CD14-positive monocyte (primary cell): Measurements from ENCODE around the gene SHROOM3. TPM values are rescaled to one million over a fixed set of nuclear protein-coding genes. Genes with fewer than 3 reads are reported as not detected.

Source experiments
- DNase-seq, 3 donors: peaks; one replicate each; pipeline ENCODE4 v3.0.0-alpha.2; 2011 to 2022
- H2AFZ ChIP-seq: 2 replicates; pipeline ENCODE4 v1.6.0; 2012; ENCODE audit warnings: mild to moderate bottlenecking, low read depth, low read length, inconsistent platforms; ENCODE audit not compliant: insufficient read depth, poor library complexity, severe bottlenecking
- H3K27ac ChIP-seq, 2 donors: 1 replicate in 1 of 2; 2 replicates in 1 of 2; pipeline ENCODE4 v1.5.1; 2012 to 2013; ENCODE audit warnings: low read length in 2 of 2, control low read depth in 1 of 2, inconsistent platforms in 1 of 2, low read depth in 1 of 2, mild to moderate bottlenecking in 1 of 2
- H3K27me3 ChIP-seq, 2 donors: one replicate each; pipeline versions ENCODE4 v1.6.0 to v1.6.1; 2011 to 2013; ENCODE audit warnings: low read length in 2 of 2; ENCODE audit not compliant: control insufficient read depth in 2 of 2, insufficient read depth in 2 of 2
- H3K36me3 ChIP-seq, 2 donors: replicated peaks in 1 of 2; 1 replicate in 1 of 2; 2 replicates in 1 of 2; pipeline versions ENCODE4 v1.5.1 to v1.6.1; 2012 to 2013; ENCODE audit warnings: low read length in 2 of 2, control low read depth in 1 of 2, inconsistent platforms in 1 of 2, mild to moderate bottlenecking in 1 of 2; ENCODE audit not compliant: insufficient read depth in 2 of 2, control insufficient read depth in 1 of 2
- H3K4me1 ChIP-seq, 2 donors: 1 replicate in 1 of 2; 2 replicates in 1 of 2; pipeline versions ENCODE4 v1.5.1 to v1.6.1; 2012 to 2013; ENCODE audit warnings: low read length in 2 of 2, control low read depth in 1 of 2, inconsistent platforms in 1 of 2, mild to moderate bottlenecking in 1 of 2, moderate library complexity in 1 of 2; ENCODE audit not compliant: insufficient read depth in 2 of 2, control insufficient read depth in 1 of 2
- H3K4me2 ChIP-seq: replicated peaks from 2 replicates; pipeline ENCODE3; 2012; ENCODE audit warnings: low read length, moderate library complexity, mild to moderate bottlenecking; ENCODE audit not compliant: poor library complexity, severe bottlenecking; ENCODE audit errors: extremely low read depth
- H3K4me3 ChIP-seq, 3 experiments: fragments of 200-600 bp in 1 of 3; sonication (generic) in 1 of 3; replicated peaks in 1 of 3; 1 replicate in 2 of 3; 2 replicates in 1 of 3; pipeline ENCODE4 v1.5.1; 2011 to 2013; ENCODE audit warnings: low read length in 3 of 3, mild to moderate bottlenecking in 3 of 3, control low read depth in 2 of 3, low read depth in 2 of 3, inconsistent platforms in 1 of 3, moderate library complexity in 1 of 3
- H3K79me2 ChIP-seq: 2 replicates; pipeline ENCODE4 v1.6.0; 2012; ENCODE audit warnings: mild to moderate bottlenecking, control low read depth, inconsistent platforms, low read length, moderate library complexity; ENCODE audit not compliant: insufficient read depth
- H3K9ac ChIP-seq: 2 replicates; pipeline ENCODE4 v1.6.0; 2017; ENCODE audit warnings: low read length, mild to moderate bottlenecking; ENCODE audit not compliant: insufficient read depth, poor library complexity, severe bottlenecking
- H3K9me3 ChIP-seq, 2 donors: replicated peaks in 1 of 2; 1 replicate in 1 of 2; 2 replicates in 1 of 2; pipeline versions ENCODE4 v1.5.1 to v1.6.1; 2012 to 2013; ENCODE audit warnings: low read length in 2 of 2, control low read depth in 1 of 2; ENCODE audit not compliant: control insufficient read depth in 1 of 2, insufficient read depth in 1 of 2
- H4K20me1 ChIP-seq: 2 replicates; pipeline ENCODE4 v1.6.0; 2012; ENCODE audit warnings: mild to moderate bottlenecking, low read length, control low read depth, moderate library complexity; ENCODE audit not compliant: insufficient read depth
- H3K27ac Mint-ChIP-seq, 7 donors: one replicate each; pipeline ENCODE4 v1.8.0; 2020; ENCODE audit warnings: mild to moderate bottlenecking in 7 of 7, mixed read lengths in 7 of 7, moderate library complexity in 6 of 7, inconsistent platforms in 2 of 7
- H3K27me3 Mint-ChIP-seq, 3 donors: one replicate each; pipeline ENCODE4 v1.8.0; 2021 to 2022; ENCODE audit warnings: low read depth in 3 of 3, mild to moderate bottlenecking in 3 of 3, mixed read lengths in 3 of 3, moderate library complexity in 3 of 3, inconsistent platforms in 1 of 3
- H3K36me3 Mint-ChIP-seq, 2 donors: one replicate each; pipeline ENCODE4 v1.8.0; 2020; ENCODE audit warnings: mixed read lengths in 2 of 2, inconsistent platforms in 1 of 2, mild to moderate bottlenecking in 1 of 2
- H3K4me1 Mint-ChIP-seq: one replicate; pipeline ENCODE4 v1.8.0; 2020; ENCODE audit warnings: mild to moderate bottlenecking, mixed read lengths
- H3K4me3 Mint-ChIP-seq, 2 donors: one replicate each; pipeline ENCODE4 v1.8.0; 2020; ENCODE audit warnings: mild to moderate bottlenecking in 2 of 2, mixed read lengths in 2 of 2, moderate library complexity in 1 of 2
- H3K9me3 Mint-ChIP-seq, 7 donors: one replicate each; pipeline ENCODE4 v1.8.0; 2020 to 2022; ENCODE audit warnings: mixed read lengths in 7 of 7, mild to moderate bottlenecking in 6 of 7, moderate library complexity in 6 of 7, inconsistent platforms in 2 of 7
- WGBS: methylation state at CpG from one replicate; pipeline ENCODE4 v1.1.5; 2013; ENCODE audit warnings: missing lambda C conversion rate; ENCODE audit not compliant: insufficient coverage; 5-methylcytosine and 5-hydroxymethylcytosine counted together
- intact Hi-C, 2 donors: fragments of 100-400 bp; cut with micrococcal nuclease; formaldehyde crosslinking; loops; one replicate each; pipeline versions ENCODE4 v1.15.0 to v1.15.1; 2023
- polyA plus RNA-seq, 3 donors: library from polyadenylated mRNA; depleted of rRNA in 1 of 3; unstranded in 2 of 3; stranded (reverse) in 1 of 3; fragments of 300-500 nt in 2 of 3; fragments of >200 nt in 1 of 3; fragmentation: Illumina TruSeq in 2 of 3; gene quantifications; 1 replicate in 2 of 3; 2 replicates in 1 of 3; pipeline ENCODE4 v1.2.3, GENCODE V29; 2012 to 2021
- TF ChIP-seq, protein P1 (sequence below): fragments of 200-600 bp; IDR thresholded peaks from one replicate; pipeline ENCODE4 v1.8.0; 2022; ENCODE audit warnings: antibody characterized with exemption, mild to moderate bottlenecking

The SHROOM3 gene
- polyA plus RNA-seq, 3 donors, result not detected

DNA sequence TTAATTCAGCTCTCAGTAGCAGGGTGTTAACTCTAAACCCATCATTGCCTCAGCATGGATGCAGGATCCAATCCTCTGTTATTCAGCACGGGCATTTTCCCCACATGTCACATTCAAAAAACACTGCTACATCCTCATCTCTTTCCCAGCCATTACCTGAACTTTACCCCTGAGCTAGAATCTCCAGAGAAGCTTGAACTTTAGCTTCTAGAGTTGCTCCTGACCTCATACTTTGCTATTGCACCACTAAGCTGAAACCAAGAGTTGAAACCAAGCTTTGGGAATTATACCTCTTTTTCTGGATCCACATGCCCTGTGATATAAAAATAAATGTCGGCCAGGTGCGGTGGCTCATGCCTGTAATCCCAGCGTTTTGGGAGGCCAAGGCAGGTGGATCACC lies 90.7 kb downstream of the SHROOM3 start:
- no peaks in the 10 kb centered on the region for H3K36me3 Mint-ChIP-seq
- WGBS, result 94% methylated on average over 2 of the region's 4 CpGs

DNA sequence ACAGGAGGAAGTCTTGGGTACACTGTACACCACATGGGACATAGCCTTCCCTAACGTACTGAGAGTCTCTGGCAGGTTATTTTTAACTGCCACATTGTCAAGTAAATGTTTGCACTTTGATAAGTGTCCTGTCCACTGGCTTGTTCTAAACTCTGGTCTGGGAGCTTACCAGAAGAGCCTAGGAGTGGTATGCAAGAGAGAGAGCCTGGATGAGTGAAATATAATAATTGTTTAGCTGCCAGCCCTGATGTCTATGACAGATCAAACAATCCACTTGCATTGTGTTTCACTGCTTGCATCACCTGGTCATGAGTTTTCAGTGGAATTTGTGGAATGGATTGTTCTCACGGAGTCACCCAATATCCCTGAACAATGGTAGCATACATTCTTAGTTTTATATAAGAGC lies 91.6 kb downstream of the SHROOM3 start:
- no CpG with 5 or more reads among the region's 2 CpGs for WGBS
- no peaks in the 10 kb centered on the region for H4K20me1 ChIP-seq
- no peak overlapping the region for H3K4me2 ChIP-seq
- Mint-ChIP-seq H3K27me3 (peaks cover 0 to 9% (median 8%) of the 10 kb centered on the region in 3 donors), H3K4me3 (no peak overlapping the region), H3K9me3 (peaks cover 0 to 2% (median 0%) of the 10 kb centered on the region in 7 donors), H3K36me3 (no peaks in the 10 kb centered on the region), H3K4me1 (no peaks in the 10 kb centered on the region), H3K27ac (no peak overlapping the region)
- H2AFZ ChIP-seq, result no peak overlapping the region
- H3K36me3 ChIP-seq, result no peaks in the 10 kb centered on the region
- DNase-seq, result no peak
- no peak overlapping the region for H3K27ac ChIP-seq
- H3K79me2 ChIP-seq, result no peaks in the 10 kb centered on the region
- no peaks in the 10 kb centered on the region for H3K9me3 ChIP-seq
- no peaks in the 10 kb centered on the region for H3K4me1 ChIP-seq
- H3K27me3 ChIP-seq, result no peaks in the 10 kb centered on the region
- TF ChIP-seq, protein P1, sequence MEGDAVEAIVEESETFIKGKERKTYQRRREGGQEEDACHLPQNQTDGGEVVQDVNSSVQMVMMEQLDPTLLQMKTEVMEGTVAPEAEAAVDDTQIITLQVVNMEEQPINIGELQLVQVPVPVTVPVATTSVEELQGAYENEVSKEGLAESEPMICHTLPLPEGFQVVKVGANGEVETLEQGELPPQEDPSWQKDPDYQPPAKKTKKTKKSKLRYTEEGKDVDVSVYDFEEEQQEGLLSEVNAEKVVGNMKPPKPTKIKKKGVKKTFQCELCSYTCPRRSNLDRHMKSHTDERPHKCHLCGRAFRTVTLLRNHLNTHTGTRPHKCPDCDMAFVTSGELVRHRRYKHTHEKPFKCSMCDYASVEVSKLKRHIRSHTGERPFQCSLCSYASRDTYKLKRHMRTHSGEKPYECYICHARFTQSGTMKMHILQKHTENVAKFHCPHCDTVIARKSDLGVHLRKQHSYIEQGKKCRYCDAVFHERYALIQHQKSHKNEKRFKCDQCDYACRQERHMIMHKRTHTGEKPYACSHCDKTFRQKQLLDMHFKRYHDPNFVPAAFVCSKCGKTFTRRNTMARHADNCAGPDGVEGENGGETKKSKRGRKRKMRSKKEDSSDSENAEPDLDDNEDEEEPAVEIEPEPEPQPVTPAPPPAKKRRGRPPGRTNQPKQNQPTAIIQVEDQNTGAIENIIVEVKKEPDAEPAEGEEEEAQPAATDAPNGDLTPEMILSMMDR, result no peak
- H3K4me3 ChIP-seq, result no peak overlapping the region
- intact Hi-C loops, result no loop called here
- no peak overlapping the region for H3K9ac ChIP-seq

More for the DNA sequence above, 90.7 kb downstream of the SHROOM3 start:
- Histone ChIP-seq H2AFZ (no peak overlapping the region), H3K27ac (no peak overlapping the region), H3K36me3 (no peaks in the 10 kb centered on the region), H3K9me3 (no peaks in the 10 kb centered on the region), H3K4me1 (no peaks in the 10 kb centered on the region), H3K79me2 (no peaks in the 10 kb centered on the region), H3K9ac (no peak overlapping the region), H3K4me2 (no peak overlapping the region), H3K4me3 (no peak overlapping the region), H3K27me3 (no peaks in the 10 kb centered on the region), H4K20me1 (no peaks in the 10 kb centered on the region)
- H3K27ac Mint-ChIP-seq, result no peak overlapping the region
- intact Hi-C loops, result no loop called here
- peaks cover 0 to 8% (median 6%) of the 10 kb centered on the region in 3 donors for H3K27me3 Mint-ChIP-seq
- peaks cover 0 to 2% (median 0%) of the 10 kb centered on the region in 7 donors for H3K9me3 Mint-ChIP-seq
- H3K4me3 Mint-ChIP-seq, result no peak overlapping the region
- DNase-seq, result no peak
- H3K4me1 Mint-ChIP-seq, result no peaks in the 10 kb centered on the region
- TF ChIP-seq, protein P1, result no peak
